Esophagus muscularis mucosa (tissue), 4 donors: ENCODE measurements around the gene OTUD7B. TPM values are rescaled to one million over a fixed set of nuclear protein-coding genes. Genes with fewer than 3 reads are reported as not detected.

ENCODE experiments used
- DNase-seq: peaks from one replicate; pipeline ENCODE4 v3.0.0-alpha.2; 2017; ENCODE audit errors: extremely low spot score
- H3K27ac ChIP-seq, 4 donors: fragments of 200-600 bp; sonication (generic); replicated peaks in 1 of 4; 1 replicate in 3 of 4; 2 replicates in 1 of 4; pipeline ENCODE4 v1.5.1; 2016 to 2019; ENCODE audit warnings: mild to moderate bottlenecking in 1 of 4
- H3K27me3 ChIP-seq, 4 donors: fragments of 200-600 bp; sonication (generic); one replicate each; pipeline versions ENCODE4 v1.5.1 to v1.6.0; 2016 to 2019
- H3K36me3 ChIP-seq, 4 donors: fragments of 200-600 bp; sonication (generic); one replicate each; pipeline ENCODE4 v1.5.1; 2016 to 2019
- H3K4me1 ChIP-seq, 4 donors: fragments of 200-600 bp; sonication (generic); one replicate each; pipeline ENCODE4 v1.5.1; 2016 to 2019
- H3K4me3 ChIP-seq, 4 donors: fragments of 200-600 bp; sonication (generic); 1 replicate in 2 of 4; 2 replicates in 2 of 4; pipeline ENCODE4 v1.5.1; 2016 to 2019; ENCODE audit warnings: mild to moderate bottlenecking in 4 of 4, moderate library complexity in 1 of 4
- H3K9me3 ChIP-seq, 4 donors: fragments of 200-600 bp; sonication (generic); 1 replicate in 3 of 4; 2 replicates in 1 of 4; pipeline ENCODE4 v1.5.1; 2016 to 2019
- EP300 ChIP-seq: sonication (generic); formaldehyde crosslinking; IDR thresholded peaks from one replicate; pipeline ENCODE4 v1.6.1; 2017; ENCODE audit warnings: antibody characterized with exemption
- POLR2A ChIP-seq: fragments of 450-650 bp; IDR thresholded peaks from one replicate; pipeline ENCODE4 v1.6.1; 2017; ENCODE audit warnings: antibody characterized with exemption, moderate library complexity, mild to moderate bottlenecking, low read depth
- POLR2AphosphoS5 ChIP-seq, 2 donors: sonication (generic); formaldehyde crosslinking; IDR thresholded peaks; one replicate each; pipeline ENCODE4 v1.6.1; 2017; ENCODE audit warnings: antibody characterized with exemption in 2 of 2
- WGBS: methylation state at CpG from one replicate; pipeline ENCODE4 v1.1.5; 2018; 5-methylcytosine and 5-hydroxymethylcytosine counted together
- intact Hi-C: fragments of 100-400 bp; cut with DNase I; formaldehyde crosslinking; loops from one replicate; pipeline ENCODE4 v1.15.1; 2023
- total RNA-seq, 4 donors: library from RNA; depleted of rRNA; stranded (reverse); fragments of >200 nt; gene quantifications; one replicate each; pipeline versions ENCODE4 v1.1.0 to v1.2.1, GENCODE V29; 2016
- TF ChIP-seq, protein P1 (sequence below), 3 experiments: fragments of 200-600 bp in 2 of 3; fragments of 450-650 bp in 1 of 3; sonication (generic) in 2 of 3; IDR thresholded peaks; one replicate each; pipeline ENCODE4 v1.5.1; 2017 to 2019; ENCODE audit warnings: antibody characterized with exemption in 3 of 3, mild to moderate bottlenecking in 2 of 3, moderate library complexity in 1 of 3

Gene OTUD7B
- total RNA-seq, 4 donors from 2014 or later, result 23.7 to 41.1 (median 30.4) TPM

DNA sequence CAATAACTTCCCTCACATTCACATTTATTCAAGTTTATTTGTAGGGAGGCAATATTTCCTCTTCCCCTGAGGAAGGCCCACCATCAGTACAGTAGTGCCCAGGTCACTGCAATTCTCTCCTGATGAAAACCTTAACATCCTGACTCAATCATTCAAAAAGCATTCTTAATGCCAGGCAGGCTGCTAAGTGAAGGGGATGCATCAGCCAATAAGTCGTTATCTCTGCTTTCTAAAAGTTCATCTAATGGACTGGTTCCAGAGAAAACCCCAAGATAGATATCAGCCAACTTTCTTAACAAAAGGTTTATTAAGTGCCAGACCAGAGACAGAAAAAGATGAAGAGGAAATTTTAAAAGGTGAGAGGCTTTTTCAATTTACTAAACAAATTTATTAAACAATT lies 17.3 kb downstream of the OTUD7B start:
- no peak for DNase-seq
- Histone ChIP-seq H3K36me3 (peaks cover 0 to 4% (median 0%) of the 10 kb centered on the region in 4 donors), H3K27ac (no peak overlapping the region), H3K9me3 (no peaks in the 10 kb centered on the region), H3K4me3 (no peak overlapping the region), H3K27me3 (no peaks in the 10 kb centered on the region), H3K4me1 (peaks cover 35 to 68% (median 57%) of the 10 kb centered on the region in 4 donors)
- 58% methylated on average over 1 of the region's 1 CpG for WGBS
- intact Hi-C loops, result no loop called here
- no peak for TF ChIP-seq POLR2AphosphoS5 (IDR thresholded peaks at IDR 0.05)
- TF ChIP-seq, protein P1, sequence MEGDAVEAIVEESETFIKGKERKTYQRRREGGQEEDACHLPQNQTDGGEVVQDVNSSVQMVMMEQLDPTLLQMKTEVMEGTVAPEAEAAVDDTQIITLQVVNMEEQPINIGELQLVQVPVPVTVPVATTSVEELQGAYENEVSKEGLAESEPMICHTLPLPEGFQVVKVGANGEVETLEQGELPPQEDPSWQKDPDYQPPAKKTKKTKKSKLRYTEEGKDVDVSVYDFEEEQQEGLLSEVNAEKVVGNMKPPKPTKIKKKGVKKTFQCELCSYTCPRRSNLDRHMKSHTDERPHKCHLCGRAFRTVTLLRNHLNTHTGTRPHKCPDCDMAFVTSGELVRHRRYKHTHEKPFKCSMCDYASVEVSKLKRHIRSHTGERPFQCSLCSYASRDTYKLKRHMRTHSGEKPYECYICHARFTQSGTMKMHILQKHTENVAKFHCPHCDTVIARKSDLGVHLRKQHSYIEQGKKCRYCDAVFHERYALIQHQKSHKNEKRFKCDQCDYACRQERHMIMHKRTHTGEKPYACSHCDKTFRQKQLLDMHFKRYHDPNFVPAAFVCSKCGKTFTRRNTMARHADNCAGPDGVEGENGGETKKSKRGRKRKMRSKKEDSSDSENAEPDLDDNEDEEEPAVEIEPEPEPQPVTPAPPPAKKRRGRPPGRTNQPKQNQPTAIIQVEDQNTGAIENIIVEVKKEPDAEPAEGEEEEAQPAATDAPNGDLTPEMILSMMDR (IDR thresholded peaks at IDR 0.05), result no peak
- no peak for TF ChIP-seq POLR2A
- TF ChIP-seq EP300, result no peak

DNA sequence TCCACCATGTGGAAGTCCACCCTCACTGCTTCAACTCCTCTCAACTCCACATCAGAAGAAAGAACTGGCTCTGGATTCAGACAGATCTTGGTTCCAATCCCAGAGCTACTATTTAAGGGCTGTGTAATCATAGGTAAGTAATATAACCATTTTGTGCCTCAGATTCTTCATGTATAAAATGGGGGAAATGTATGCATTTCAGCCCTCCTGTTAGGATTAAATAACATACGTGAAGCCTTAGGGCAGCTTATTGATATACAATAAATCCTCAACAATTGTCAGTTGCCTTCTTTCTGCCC lies 23.3 kb downstream of the OTUD7B start:
- Histone ChIP-seq H3K27ac (peak overlapping the region in 3 of 4 donors; percentile 0 to 37 (median 5)), H3K27me3 (no peaks in the 10 kb centered on the region)

DNA sequence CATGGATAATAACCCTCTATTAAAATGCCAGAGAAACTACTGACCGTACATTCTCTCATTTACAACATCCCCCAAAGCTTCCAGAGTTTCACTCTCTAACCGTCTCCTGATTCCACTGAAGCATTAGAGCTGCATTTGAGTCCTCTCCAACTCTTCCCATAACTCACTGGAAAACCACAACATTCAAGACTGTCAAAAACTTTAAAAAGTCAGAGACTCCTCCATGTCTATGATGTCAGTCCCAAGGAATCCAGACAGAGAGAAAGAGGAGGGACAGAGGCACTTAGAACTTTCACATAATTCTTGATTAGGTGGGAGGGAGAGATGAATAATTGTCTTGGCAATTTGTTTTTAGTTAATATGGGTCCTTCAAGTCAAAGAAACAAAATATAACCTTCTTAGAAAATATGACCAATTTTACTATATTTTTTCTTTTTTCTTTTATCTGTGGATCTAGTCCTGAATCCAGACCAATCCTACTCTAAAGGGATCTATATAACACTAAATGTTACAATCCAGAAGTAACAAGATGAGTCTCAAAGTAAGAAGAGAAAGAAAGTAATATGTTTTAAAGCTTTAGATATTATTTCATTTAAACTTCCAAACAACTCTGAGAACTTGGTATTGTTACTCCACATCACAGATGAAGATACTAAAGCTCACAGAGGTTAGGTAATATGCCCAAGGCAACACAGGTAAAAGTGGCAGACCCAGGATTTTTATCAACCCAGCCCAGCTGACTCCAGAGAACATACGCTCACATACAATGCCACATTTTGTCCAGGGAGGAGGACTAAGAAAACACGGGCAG lies 23.8 kb downstream of the OTUD7B start:
- intact Hi-C loops, result no loop called here
- no peaks in the 10 kb centered on the region for H3K9me3 ChIP-seq
- peaks cover 19 to 54% (median 40%) of the 10 kb centered on the region in 4 donors for H3K4me1 ChIP-seq
- peaks cover 0 to 10% (median 0%) of the 10 kb centered on the region in 4 donors for H3K36me3 ChIP-seq
- H3K4me3 ChIP-seq, result no peak overlapping the region
- no peak for DNase-seq
- H3K27me3 ChIP-seq, result no peaks in the 10 kb centered on the region
- H3K27ac ChIP-seq, result peak overlapping the region; percentile 0 to 37 (median 8)
- no peak for TF ChIP-seq POLR2AphosphoS5 (IDR thresholded peaks at IDR 0.05)
- TF ChIP-seq EP300, result no peak
- TF ChIP-seq, protein P1 (IDR thresholded peaks at IDR 0.05), result no peak
- no peak for TF ChIP-seq POLR2A
- 52% methylated on average over 4 of the region's 4 CpGs for WGBS

More for the DNA sequence above, 23.3 kb downstream of the OTUD7B start:
- peaks cover 0 to 10% (median 0%) of the 10 kb centered on the region in 4 donors for H3K36me3 ChIP-seq
- TF ChIP-seq POLR2A, result no peak
- TF ChIP-seq EP300, result no peak
- TF ChIP-seq, protein P1 (IDR thresholded peaks at IDR 0.05), result no peak
- no peak for TF ChIP-seq POLR2AphosphoS5 (IDR thresholded peaks at IDR 0.05)
- intact Hi-C loops, result no loop called here
- H3K4me3 ChIP-seq, result no peak overlapping the region
- no peak for DNase-seq
- WGBS, result 87% methylated on average over 1 of the region's 1 CpG
- no peaks in the 10 kb centered on the region for H3K9me3 ChIP-seq
- peaks cover 19 to 53% (median 39%) of the 10 kb centered on the region in 4 donors for H3K4me1 ChIP-seq

DNA sequence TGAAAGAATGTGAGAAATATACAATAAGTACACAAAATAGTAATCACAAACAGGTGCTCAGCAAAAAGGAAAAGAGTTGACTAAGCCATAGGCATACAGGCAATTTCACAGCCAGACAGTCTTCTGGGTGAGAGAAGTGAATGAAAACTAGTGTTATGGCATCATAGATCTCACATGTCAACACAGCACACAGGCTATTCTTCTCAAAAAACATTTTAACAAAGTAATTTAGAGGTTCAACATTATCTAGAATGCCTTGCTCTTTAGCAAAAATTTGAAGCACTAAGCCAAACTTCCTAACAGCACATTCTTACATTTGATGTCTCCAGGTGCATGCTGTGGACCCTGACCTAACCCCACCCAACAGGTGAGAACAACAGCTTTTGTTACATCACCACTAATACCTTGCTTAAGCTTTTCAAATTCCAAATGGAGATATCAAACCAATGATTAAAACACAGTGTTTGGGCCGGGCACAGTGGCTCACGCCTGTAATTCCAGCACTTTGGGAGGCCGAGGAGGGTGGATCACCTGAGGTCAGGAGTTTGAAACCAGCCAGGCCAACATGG lies 30.5 kb downstream of the OTUD7B start:
- H3K27me3 ChIP-seq, result no peaks in the 10 kb centered on the region
- intact Hi-C loops, result no loop called here
- H3K27ac ChIP-seq, result no peak overlapping the region
- H3K9me3 ChIP-seq, result no peaks in the 10 kb centered on the region
- DNase-seq, result no peak
- H3K4me1 ChIP-seq, result peaks cover 11 to 63% (median 49%) of the 10 kb centered on the region in 4 donors
- peaks cover 17 to 27% (median 21%) of the 10 kb centered on the region in 4 donors for H3K36me3 ChIP-seq
- no peak for TF ChIP-seq POLR2AphosphoS5 (IDR thresholded peaks at IDR 0.05)
- TF ChIP-seq POLR2A, result no peak
- no peak for TF ChIP-seq EP300
- TF ChIP-seq, protein P1 (IDR thresholded peaks at IDR 0.05), result no peak
- H3K4me3 ChIP-seq, result no peak overlapping the region
- 95% methylated on average over 3 of the region's 3 CpGs for WGBS
